Natural killer cell (primary cell): Measurements from ENCODE around the gene EPOP. TPM values are rescaled to one million over a fixed set of nuclear protein-coding genes. Genes with fewer than 3 reads are reported as not detected.

ENCODE experiments used
- ATAC-seq, 3 donors: fragments of 150-1000 bp in 2 of 3; fragments of 200-7000 bp in 1 of 3; cut with Tn5 transposase; 1 replicate in 1 of 3; 2 replicates in 2 of 3; pipeline ENCODE4 v1.10.0; 2021; ENCODE audit warnings: mild to moderate bottlenecking in 2 of 3, moderate library complexity in 2 of 3
- DNase-seq, 2 donors: peaks; one replicate each; pipeline versions ENCODE4 v3.0.0 to v3.0.0-alpha.2; 2013 to 2021; ENCODE audit warnings: mixed read lengths in 1 of 2
- H3K27ac ChIP-seq: one replicate; pipeline ENCODE4 v1.5.1; 2013; ENCODE audit warnings: mild to moderate bottlenecking, low read length
- H3K27me3 ChIP-seq: one replicate; pipeline ENCODE4 v1.6.1; 2013; ENCODE audit warnings: low read length; ENCODE audit not compliant: control insufficient read depth, insufficient read depth
- H3K36me3 ChIP-seq: one replicate; pipeline ENCODE4 v1.6.1; 2013; ENCODE audit warnings: low read length; ENCODE audit not compliant: control insufficient read depth, insufficient read depth
- H3K4me1 ChIP-seq: one replicate; pipeline ENCODE4 v1.6.1; 2013; ENCODE audit warnings: low read length; ENCODE audit not compliant: control insufficient read depth, insufficient read depth
- H3K4me3 ChIP-seq: one replicate; pipeline ENCODE4 v1.5.1; 2013; ENCODE audit warnings: low read length
- H3K9me3 ChIP-seq: one replicate; pipeline ENCODE4 v1.6.1; 2013; ENCODE audit warnings: low read length; ENCODE audit not compliant: control insufficient read depth, insufficient read depth
- H3K27ac Mint-ChIP-seq, 2 donors: one replicate each; pipeline ENCODE4 v1.8.0; 2022; ENCODE audit warnings: mild to moderate bottlenecking in 2 of 2, mixed read lengths in 2 of 2, moderate library complexity in 1 of 2
- H3K27me3 Mint-ChIP-seq, 2 donors: one replicate each; pipeline ENCODE4 v1.8.0; 2022; ENCODE audit warnings: low read depth in 2 of 2, mixed read lengths in 2 of 2
- H3K36me3 Mint-ChIP-seq: one replicate; pipeline ENCODE4 v1.8.0; 2022; ENCODE audit warnings: mixed read lengths
- H3K4me1 Mint-ChIP-seq, 2 donors: one replicate each; pipeline ENCODE4 v1.8.0; 2022; ENCODE audit warnings: mixed read lengths in 2 of 2
- H3K4me3 Mint-ChIP-seq: one replicate; pipeline ENCODE4 v1.8.0; 2022; ENCODE audit warnings: mild to moderate bottlenecking, moderate library complexity, mixed read lengths
- H3K9me3 Mint-ChIP-seq, 2 donors: one replicate each; pipeline ENCODE4 v1.8.0; 2022; ENCODE audit warnings: mixed read lengths in 2 of 2
- CTCF ChIP-seq: fragments of 200-600 bp; IDR thresholded peaks from one replicate; pipeline ENCODE4 v1.8.0; 2022; ENCODE audit warnings: antibody characterized with exemption
- WGBS: methylation state at CpG from one replicate; pipeline ENCODE4 v1.1.7; 2013; ENCODE audit warnings: missing lambda C conversion rate; ENCODE audit not compliant: insufficient coverage; 5-methylcytosine and 5-hydroxymethylcytosine counted together
- intact Hi-C: fragments of 100-400 bp; cut with micrococcal nuclease; formaldehyde crosslinking; loops from one replicate; pipeline ENCODE4 v1.14.2; 2022
- total RNA-seq, 4 donors: library from RNA; stranded (reverse); fragments of 120-200 nt in 1 of 4; gene quantifications; one replicate each; pipeline versions ENCODE4 v1.2.3 to v1.2.4, GENCODE V29; 2013 to 2022

The EPOP gene
- total RNA-seq, 3 donors from 2014 or later (not counting 1 experiment from before 2014, with no cell fraction given), result 0.66 to 1.9 (median 1.1) TPM

DNA sequence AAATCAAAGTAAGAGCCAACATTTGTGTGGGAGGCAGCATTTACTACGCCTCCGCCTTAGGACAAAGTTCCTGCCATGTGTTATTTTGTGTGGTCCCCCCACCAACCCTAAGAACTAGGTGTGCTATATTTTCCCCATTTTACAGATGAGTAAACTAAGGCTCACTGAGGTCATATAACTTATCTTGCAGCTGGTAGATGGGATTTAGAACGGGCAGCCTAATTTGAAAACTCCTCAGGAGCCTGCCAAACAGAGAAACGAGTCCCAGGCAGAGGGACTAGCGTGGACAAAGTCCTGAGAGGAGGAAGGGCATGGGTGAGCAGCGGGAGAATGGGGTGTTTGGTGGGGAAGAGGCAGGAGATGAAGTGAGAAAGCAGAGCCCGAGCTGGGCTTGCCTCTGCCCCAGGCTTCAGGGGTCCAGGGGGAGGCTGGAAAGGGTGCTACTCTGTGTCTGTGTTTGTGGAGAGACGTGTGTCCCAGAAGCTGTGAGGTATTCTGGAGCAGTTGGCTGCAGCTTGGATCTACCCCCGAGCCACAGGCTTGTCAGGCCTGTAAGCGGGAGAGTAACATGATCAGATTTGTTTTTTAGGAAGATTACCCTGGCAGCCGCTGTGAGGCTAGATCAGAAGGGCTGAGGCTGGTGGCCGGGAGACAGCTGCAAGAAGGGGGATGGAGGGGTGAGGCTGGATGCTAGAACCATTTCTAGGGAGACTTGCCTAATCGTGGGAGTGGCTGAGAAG lies 35.3 kb upstream of the EPOP start:
- peaks cover 70% of the 10 kb centered on the region for H3K36me3 ChIP-seq
- H3K27ac Mint-ChIP-seq, result peak overlapping the region; percentile 73
- H3K36me3 Mint-ChIP-seq, result peaks cover 8% of the 10 kb centered on the region
- H3K4me1 ChIP-seq, result peaks cover 59% of the 10 kb centered on the region
- 93% methylated on average over 13 of the region's 13 CpGs for WGBS
- H3K27me3 Mint-ChIP-seq, result no peaks in the 10 kb centered on the region
- no peak overlapping the region for H3K27ac ChIP-seq
- no peak for ATAC-seq
- DNase-seq, result no peak
- no peaks in the 10 kb centered on the region for H3K9me3 ChIP-seq
- H3K27me3 ChIP-seq, result no peaks in the 10 kb centered on the region
- TF ChIP-seq CTCF, result no peak
- H3K4me1 Mint-ChIP-seq, result peaks cover 62 to 68% of the 10 kb centered on the region in 2 donors
- peak overlapping the region; percentile 47 for H3K4me3 Mint-ChIP-seq
- H3K4me3 ChIP-seq, result no peak overlapping the region
- no peaks in the 10 kb centered on the region for H3K9me3 Mint-ChIP-seq
- intact Hi-C loops, result loop anchor here (10.0 kb wide), 1 partner anchor 45 kb away; the partner anchor contains the start of gene PSMB3

DNA sequence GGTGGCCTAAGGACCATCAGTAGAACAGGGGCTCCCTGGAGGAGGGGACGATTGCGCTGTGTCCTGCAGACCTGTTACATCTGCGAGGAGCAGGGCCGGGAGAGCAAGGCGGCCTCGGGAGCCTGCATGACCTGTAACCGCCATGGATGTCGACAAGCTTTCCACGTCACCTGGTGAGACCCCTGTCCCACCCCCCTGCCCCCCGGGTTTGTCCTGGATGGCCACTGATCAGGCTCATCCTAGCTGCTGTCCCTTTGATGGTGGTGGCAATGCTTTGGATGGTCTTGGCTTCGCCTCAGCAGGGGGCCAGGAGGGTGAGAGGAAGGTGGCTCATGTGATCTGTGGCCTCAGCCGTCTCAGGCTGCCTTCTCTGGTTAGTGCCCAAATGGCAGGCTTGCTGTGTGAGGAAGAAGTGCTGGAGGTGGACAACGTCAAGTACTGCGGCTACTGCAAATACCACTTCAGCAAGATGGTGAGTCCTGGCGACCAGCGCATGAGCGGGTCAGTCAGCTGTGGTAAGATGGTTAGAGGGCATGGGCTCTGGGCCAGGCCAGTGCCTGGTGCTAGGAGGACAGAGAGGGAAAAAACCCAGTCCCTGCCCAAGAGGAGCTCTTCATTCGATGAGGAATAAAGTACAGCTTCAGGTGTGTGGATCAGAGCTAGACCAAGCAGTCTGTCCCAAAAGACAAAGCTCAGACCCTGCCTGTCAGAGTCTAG lies 34.5 kb upstream of the EPOP start:
- no peaks in the 10 kb centered on the region for H3K27me3 ChIP-seq
- no peaks in the 10 kb centered on the region for H3K9me3 Mint-ChIP-seq
- peak overlapping the region; percentile 73 for H3K27ac Mint-ChIP-seq
- no peak overlapping the region for H3K4me3 Mint-ChIP-seq
- H3K36me3 ChIP-seq, result peaks cover 64% of the 10 kb centered on the region
- intact Hi-C loops, result loop anchor here (10.0 kb wide), 1 partner anchor 46 kb away; the partner anchor contains the start of gene PSMB3
- 93% methylated on average over 18 of the region's 18 CpGs for WGBS
- no peak overlapping the region for H3K27ac ChIP-seq
- ATAC-seq, result no peak
- H3K9me3 ChIP-seq, result no peaks in the 10 kb centered on the region
- H3K27me3 Mint-ChIP-seq, result no peaks in the 10 kb centered on the region
- peaks cover 8% of the 10 kb centered on the region for H3K36me3 Mint-ChIP-seq
- H3K4me1 Mint-ChIP-seq, result peaks cover 61 to 73% of the 10 kb centered on the region in 2 donors
- no peak for TF ChIP-seq CTCF
- peaks cover 64% of the 10 kb centered on the region for H3K4me1 ChIP-seq
- DNase-seq, result no peak
- no peak overlapping the region for H3K4me3 ChIP-seq

GRCh38 chr17:38707678-38708351 lies 33.1 kb upstream of the EPOP start:
- no peak for TF ChIP-seq CTCF
- peaks cover 69 to 87% of the 10 kb centered on the region in 2 donors for H3K4me1 Mint-ChIP-seq
- H3K27me3 Mint-ChIP-seq, result no peaks in the 10 kb centered on the region
- no peak for ATAC-seq
- Histone ChIP-seq H3K4me3 (no peak overlapping the region), H3K27ac (no peak overlapping the region), H3K36me3 (peaks cover 50% of the 10 kb centered on the region), H3K9me3 (no peaks in the 10 kb centered on the region), H3K4me1 (peaks cover 78% of the 10 kb centered on the region), H3K27me3 (no peaks in the 10 kb centered on the region)
- H3K4me3 Mint-ChIP-seq, result peak overlapping the region; percentile 98
- no peak for DNase-seq
- H3K36me3 Mint-ChIP-seq, result peaks cover 8% of the 10 kb centered on the region
- intact Hi-C loops, result loop anchor here (10.0 kb wide), 1 partner anchor 47 kb away; the partner anchor contains the start of gene PSMB3
- no peaks in the 10 kb centered on the region for H3K9me3 Mint-ChIP-seq
- H3K27ac Mint-ChIP-seq, result peak overlapping the region; percentile 88 to 100
- WGBS, result 92% methylated on average over 20 of the region's 21 CpGs
